ENCODE measurements around the gene SPACA9.
A peak's percentile ranks its signal among the peaks of the same experiment; 100 is the strongest.

Gene SPACA9

DNA sequence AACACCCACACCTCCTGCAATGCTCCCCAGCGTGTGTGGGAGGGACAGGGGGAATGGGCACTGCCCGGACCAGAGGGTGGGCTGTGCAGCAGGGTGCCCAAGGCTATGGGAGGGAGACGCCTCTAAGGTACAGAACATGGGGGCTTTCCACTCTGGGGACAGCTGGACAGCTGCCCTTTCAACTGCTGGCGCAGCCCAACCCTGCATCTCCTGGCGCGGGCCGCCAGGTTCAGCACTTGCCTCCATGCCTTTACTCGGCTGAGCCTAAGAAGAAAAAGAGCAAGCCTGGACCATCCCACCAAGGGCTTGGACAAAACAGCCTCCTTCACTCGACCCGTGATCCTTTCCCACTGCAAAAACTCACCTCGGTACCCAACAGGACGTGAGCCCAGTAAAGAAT is 15.6 kb upstream of the SPACA9 start:
- DNase-seq (ENCODE audit: low spot score), result no peak

DNA sequence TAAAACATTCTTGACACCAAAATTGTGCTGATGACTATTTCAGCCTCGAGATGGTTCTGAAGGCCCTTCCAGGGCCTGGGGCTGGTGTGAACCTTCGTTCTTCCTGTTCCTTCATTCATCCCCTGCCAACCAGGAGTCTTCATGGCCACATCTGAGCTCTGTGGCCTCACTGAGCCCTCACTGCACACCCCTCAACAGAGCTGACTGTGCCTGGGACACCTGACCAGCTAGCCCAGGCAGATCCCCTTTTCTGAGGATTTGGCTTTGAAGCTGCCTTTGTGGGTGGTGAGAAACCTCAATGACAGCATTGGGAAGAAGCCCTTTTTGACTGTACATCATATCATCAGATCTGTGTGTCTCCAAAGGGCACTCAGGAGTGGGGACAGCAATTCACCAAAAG is 14.4 kb upstream of the SPACA9 start:
- DNase-seq (ENCODE audit: low spot score), result no peak

DNA sequence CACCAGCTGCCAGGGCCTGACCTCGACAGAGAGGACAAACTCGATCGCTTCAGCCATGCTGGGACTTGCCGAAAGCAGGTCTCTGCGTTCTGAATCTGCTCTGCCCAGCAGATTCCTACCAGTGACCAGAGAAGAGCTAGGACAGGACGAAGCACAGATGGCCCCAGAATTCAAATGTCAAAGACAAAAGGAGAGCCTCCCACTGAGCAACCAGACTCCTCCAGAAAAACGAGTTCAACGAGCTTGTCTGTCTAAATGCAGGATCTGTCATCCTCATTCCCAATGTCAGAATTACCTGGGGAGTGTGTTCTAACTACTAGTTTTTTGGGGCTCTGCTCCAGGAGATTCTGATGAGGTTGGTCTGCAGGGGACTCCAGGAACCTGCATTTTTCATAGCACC is 14.0 kb upstream of the SPACA9 start:
- DNase-seq (ENCODE audit: low spot score), result no peak

DNA sequence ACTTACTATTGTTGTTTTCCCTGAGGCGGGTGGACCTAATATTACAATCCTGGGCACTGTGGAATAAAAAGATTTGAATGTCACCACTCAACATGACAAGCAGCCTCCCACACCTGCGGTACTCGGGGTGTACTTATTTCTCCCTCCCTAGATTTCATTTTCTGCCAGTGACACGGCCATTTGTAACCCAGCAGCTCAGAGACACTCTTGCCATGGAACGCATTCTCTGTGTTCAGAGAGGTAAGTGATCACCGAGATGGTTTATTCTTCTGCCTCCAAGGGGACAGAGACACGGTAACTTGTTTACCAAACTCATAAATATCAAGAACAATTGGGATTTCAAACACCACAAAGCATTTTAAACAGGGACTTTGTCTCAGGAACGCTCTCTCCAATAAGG is 11.8 kb upstream of the SPACA9 start:
- DNase-seq (ENCODE audit: low spot score), result no peak

DNA sequence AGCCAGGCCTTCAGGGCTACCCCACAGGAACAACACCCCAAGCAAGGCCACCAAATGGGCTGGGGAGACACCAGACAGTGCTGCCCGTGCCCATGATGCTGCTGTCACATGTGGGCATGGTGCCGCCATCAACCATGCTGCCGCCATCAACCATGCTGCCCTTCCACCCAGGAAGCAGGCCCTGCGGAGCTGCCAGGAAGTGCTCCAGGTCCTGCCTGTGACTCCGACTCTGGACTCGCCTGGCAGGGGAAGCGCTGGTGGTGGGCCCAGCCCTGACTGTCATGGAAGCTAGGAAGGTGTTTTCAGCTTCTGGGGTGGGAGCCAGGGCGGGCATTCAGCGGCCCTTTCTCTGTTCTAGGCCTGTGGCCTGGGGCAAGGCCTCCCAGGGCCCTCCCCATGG is 9.4 kb upstream of the SPACA9 start:
- DNase-seq (ENCODE audit: low spot score), result no peak

DNA sequence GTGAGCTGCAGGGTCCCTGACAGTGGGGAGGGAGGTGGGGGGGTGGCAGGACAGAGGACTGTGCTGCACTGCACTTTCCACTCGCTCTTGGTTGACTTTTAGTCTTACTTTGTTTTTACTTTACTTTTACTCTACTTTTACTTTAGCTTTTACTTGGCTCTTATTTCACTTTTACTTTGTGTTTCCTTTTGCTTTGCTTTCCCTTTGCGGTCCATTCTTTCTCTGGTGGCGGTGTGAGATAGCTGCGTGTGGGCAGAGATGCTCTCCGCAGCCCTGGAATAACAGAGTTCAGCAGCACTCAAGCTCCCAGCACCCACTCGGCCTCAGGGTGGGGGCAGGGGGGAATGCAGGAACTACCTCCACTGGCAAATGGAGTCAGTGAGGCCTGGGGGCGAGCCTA is 5.3 kb upstream of the SPACA9 start:
- no peak for DNase-seq (ENCODE audit: low spot score)

DNA sequence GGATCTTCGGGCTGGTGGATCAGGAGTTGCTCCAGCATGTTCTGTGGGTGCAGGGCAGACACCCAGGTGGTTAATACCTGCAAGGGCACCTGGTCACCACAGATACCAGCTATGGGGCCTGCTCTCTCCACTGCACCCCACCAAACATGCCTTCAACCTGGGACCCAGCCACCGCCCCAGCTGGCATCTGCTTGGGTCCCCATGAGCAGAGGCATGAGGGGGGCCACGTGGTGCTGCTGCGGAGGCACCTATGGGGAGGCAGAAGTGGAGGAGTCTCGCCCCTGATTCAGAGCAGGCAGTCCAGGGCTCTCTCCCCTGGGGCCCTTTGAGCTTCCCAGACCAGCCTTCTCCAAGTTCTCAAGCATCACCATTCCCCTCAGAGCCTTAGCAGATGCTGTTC is 3.5 kb upstream of the SPACA9 start:
- no peak for DNase-seq (ENCODE audit: low spot score)

DNA sequence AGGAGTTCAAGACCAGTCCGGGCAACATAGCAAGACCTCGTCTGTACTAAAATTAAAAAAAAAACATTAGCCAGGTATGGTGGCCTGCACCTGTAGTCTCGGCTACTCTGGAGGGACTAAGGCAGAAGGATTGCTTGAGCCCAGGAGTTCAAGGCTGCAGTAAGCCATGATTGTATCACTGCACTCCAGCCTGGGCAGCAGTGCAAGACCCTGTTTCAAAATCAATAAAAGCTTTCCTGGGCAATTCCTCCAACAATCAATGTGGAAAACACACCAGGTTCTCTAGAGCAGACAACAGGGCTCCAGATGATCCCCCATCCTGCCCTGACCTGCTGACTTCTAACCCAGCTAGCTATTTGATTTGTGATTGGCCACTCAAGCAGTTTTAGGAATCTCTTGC is 1.8 kb upstream of the SPACA9 start:
- DNase-seq (ENCODE audit: low spot score), result no peak

DNA sequence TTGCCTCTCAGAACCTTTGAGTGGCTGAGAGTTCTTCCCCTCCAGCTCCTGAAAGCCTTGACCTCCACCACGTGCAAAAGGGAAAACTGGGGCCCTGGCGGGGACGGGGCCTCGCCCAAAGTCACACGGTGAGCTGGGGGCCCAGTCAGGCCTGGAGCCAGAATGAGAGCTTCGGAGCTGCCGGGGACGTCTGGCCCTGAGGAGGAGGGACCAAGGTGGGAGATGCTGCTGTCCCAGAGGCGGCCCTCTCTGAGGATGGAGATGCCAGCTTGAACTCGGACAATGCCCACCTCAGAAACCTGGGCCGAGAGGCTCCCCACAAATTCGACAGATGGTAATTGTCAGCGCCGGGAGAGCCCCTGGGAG is 1.3 kb upstream of the SPACA9 start:
- no peak for DNase-seq (ENCODE audit: low spot score)

DNA sequence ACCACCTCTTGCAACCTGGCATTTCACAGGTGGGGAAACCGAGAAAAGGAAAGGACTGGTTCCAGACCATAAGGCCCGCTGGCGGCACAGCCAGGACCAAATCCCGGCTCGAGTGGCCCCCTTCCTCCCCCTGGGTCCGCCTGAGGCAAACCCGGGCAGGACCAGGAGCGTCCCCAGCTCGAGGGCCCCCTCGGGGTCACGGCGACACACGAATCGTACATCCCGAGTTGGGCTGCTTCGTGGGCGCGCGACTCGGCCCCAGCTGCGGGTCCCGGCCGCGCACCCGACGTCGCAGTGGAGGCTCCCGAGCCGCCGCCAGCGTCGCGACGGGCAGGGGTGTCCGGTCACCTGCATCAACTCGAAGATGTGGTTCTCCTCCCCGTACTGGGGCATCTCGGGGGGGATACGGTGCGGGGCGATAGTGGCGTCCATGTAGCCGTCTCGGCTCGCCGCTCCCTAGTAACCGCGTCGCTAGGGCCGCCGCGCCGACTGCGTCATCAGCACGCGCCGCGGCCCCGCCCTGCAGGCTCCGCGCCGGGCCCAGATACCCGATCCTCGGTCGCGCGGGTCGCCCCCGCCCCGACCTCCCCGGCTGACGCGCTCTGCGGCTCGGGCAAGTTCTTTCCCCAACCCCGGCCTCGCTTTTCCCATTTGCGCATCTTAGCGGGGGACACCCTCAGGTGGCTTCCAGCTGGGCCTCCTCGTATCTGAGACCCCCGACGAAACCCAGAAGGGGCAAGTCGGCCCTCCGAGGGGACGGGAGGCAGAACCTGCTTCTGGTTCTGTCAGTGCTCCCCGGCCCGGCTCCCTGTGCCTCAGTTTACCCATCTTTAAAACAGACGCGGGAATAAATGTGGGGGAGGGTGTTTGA is 639 bp upstream of the SPACA9 start, which contains the start of gene AK8:
Gene AK8 (minus strand): TSS at position 461 of the 871 bp plus-strand sequence. CDS start 29 bp downstream, at position 432.
- peak; percentile 97 for DNase-seq (ENCODE audit: low spot score)

DNA sequence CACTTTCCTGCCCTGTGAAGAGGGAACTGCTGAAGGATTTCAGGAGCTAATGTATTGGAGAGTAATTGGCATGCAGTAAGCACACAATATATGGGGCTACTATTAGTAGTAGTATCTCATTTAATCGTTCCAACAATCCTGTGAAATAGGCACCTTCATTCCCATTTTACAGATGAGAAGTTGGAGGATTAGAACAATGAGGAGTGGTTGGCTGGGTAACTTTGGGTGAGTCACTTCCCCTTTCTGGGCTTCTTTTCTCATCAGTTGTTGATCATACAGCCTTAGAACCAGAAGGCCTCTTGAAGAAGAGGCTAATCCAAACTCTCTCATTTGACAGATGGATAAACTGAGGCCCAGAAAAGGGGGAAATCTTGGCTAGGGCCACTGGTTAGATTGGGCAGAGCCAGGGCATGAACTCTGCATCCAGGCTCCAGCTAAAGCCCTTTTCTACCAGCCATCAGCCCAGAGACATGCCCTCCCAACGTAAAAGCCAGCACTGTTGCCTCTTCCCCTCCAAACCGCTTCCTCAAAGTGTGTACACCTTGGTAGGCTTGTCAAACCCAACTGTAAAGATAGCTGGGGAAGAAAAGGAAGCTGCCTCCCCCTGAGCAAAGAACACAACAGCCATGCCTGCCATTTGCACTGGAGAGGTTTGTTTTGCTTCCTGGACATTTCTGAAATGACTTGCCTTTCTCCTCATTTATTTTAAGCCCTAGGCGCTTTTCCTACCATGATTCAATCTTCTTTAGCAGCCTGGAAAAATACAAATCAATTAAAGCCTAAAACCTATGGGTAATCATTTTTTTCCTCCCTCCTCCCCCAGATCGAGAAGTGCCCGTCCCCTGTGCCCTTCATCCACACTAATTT is 992 bp downstream of the SPACA9 start:
- DNase-seq (ENCODE audit: low spot score), result no peak

DNA sequence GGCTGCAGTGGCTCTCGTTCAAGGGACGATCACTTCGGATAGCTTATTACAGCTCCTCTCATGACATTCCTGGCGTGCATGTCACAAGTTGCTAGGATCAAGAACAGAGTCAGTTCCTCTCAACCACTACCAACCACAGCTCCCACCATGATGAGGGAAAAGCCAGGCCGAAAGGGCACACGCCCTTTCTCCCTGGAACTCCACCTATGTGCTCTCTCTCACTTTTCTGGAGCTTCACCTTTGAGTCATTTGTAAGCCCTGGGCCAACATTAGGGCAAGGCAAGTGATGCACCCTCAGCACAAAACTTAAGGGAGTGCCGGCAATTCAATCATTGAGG is 1.6 kb downstream of the SPACA9 start:
- DNase-seq (ENCODE audit: low spot score), result no peak

DNA sequence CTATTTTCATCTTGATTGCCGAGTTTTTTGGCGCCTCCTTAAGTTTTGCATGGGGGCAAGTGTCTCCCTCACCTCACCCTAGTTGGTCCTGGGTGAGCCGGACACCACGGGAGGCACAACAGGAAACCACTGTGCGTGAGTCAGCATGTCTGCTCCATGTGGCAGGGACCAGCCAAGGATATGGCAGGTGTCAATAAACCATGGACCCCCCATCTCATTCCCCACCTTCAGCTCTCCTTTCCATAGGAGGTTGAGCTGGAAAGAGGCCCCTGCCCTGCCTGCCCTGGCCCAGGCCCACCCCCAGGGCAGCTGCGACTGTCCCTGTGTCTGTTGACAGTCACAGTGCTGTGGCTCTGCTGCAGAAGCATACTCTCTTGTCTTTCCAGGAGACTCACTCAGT is 3.1 kb downstream of the SPACA9 start:
- no peak for DNase-seq (ENCODE audit: low spot score)

DNA sequence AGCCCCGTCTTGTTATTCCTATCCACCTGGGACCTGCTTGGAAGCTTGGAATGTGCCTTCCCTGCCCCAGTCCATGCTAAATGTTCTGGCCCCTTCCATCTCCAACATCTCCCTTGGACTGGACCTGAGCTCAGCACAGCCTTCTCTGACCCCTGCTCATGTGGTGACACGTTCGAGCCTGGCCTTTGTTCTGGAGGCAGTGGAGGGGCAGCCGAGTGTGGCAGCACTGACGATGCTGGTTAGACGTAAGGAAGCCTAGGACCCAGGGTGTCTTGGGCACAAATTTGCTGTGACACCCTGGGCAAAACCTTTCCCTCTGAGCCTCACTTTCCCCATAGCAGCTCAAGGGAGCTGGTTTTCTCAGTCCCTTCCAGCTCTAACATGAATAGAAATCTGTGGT is 3.9 kb downstream of the SPACA9 start:
- no peak for DNase-seq (ENCODE audit: low spot score)

DNA sequence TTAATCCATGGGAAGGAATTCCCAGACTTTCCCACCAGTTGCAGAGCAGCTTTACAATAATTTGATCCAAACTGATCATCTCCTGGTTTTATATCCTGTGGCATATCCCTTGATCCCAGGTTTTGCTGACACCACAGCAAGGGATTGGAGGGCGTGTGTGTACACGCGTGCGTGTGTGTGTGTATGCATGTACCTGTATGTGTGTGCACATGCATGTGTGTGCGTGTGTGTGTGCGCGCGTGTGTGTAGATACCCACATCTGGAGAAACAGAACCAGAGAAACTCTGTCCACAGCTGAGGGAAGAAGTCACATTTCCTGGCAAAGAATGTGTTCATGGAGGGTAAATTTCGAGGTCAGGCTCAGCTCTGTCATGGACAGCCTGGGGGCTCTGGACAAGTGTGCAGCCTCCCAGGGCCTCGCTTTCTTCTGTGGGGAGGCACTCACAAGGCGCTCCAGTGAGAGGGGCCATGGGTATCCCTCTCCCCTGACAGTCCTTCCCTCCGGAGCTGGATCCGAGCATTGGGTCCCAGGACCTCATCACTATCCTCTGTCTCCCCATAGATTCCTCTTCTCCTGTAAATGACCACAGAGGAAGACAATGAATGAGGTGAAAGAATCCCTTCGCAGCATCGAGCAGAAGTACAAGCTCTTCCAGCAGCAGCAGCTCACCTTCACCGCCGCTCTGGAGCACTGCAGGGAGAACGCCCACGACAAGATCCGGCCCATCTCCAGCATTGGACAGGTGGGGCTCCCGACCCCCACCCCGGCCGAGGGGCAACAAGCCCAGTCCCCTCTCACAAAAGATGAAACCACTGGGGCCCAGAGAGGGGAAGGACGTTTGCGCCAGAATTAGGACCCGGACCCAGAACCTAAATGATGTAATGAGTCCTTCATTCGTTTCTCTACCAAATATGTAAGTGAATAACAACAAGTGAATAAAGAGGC is 4.9 kb downstream of the SPACA9 start:
- DNase-seq (ENCODE audit: low spot score), result no peak

DNA sequence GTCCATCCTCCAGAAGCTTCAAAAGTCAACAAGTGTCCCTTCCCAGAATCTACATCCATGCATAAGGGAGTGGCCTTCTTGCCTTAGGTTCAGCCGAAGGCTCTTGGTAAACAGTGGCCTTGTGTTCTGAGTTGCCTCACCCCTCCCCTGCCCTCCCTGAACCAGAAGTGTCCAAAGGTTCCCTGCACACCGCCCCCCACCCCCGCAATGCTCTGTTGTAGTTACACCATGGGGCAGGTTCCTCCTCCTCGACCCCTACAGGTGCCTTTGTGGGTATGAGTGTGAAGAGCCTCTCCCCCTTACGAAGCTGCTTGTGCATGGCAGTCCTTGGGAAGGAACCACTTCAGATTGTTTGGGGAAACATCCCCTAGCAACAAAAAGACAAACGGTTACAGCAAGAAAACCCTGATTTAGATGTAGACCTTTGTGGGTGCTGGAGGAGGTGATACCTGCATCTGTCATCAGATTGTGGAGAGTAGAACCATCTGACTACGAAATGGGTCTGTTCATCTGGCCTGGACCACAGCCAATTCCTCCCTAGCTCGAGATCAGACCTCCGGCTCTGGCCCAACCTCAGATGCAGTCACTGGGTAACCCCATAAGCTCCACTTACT is 7.1 kb downstream of the SPACA9 start:
- no peak for DNase-seq (ENCODE audit: low spot score)

DNA sequence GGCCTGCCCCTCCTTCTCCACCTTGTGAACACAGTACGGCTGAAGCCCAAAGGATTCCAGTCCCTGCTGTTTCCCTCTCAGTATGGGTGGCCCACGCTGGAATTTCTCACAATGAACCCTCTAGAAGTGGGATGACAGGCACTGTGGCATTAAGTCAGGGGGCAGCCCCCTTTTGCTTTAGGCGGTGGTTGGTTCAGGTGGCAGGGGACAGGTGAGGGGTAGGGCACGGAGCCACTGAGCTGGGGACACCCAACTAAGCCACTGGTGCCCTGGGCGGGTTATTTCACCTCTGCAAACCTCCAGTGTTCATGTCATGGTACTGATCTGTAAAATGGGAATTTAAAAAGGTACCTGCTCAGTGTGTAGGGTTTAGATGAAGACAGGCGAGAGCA is 7.6 kb downstream of the SPACA9 start:
- DNase-seq (ENCODE audit: low spot score), result no peak

DNA sequence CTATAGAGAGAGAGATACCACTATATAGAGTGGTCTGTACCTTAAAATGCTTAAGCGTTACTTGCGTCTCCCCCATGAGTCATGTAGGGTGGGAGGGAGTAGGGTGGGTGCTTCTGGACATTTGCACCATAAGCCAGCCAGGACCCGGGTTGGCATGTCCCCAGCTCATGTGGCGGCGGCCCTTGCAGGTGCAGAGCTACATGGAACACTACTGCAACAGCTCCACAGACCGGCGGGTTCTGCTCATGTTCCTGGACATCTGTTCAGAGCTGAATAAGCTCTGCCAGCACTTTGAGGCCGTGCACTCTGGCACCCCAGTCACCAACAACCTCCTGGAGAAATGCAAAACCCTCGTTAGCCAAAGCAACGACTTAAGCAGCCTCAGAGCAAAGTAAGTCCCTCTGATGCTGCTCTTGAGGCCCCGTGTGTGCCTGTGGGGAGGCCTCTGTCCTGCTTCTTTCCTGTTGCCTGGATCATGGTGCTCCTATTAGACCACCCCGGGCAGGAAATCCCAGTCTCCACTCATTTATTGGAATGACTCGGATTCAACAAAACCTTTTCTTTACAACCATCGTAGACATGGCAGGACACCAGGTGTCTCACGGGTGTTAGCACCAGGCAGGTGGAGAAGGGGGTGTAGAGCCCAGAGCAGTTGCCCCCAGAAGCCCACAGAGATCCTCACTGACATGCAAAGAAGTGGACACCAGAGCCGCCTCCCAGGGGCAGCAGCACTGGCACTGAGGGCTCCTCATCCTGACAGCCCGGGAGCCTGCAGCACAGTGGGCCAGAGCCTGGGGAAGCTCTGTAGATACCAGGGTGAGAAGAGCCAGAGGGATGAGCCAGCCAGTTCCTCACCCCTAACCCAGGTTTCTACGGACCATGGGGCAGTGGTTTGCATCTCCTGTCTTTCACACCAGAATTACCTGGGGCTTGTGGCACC is 8.8 kb downstream of the SPACA9 start:
- DNase-seq (ENCODE audit: low spot score), result no peak

DNA sequence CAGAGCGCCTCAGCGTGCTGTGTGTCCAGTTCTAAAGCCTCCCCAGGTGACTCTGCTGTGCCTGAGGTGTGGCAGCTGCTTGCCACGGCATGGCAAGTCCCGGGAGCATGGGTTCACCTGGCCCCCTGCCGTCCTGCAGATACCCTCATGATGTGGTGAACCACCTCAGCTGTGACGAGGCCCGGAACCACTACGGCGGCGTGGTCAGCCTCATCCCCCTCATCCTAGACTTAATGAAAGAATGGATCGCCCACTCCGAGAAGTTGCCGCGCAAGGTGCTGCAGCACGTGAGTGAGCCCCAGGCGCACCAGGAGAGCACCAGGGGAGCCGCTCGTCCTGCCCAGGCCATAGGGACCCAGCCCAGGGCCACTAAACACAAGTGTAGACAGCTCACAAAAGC is 9.5 kb downstream of the SPACA9 start:
- no peak for DNase-seq (ENCODE audit: low spot score)

DNA sequence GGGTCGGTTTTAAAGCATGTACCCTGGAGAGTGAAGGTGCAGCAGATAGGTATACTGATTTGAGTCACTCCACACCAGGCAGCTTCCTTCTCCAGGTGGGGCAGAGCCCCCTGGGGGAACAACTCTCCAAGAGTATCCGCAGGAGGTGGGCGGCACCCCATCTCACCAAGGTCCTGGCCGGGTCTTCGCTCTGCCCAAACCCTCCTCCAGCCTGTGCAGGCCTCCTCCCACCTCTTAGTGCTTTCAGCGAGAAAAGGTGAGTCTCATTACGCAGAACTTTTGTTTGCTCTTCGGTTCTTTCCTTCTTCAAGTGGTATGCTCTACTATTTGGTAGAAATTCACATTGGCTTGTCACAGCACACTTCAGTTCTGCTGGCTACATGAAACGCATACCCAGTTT is 13.7 kb downstream of the SPACA9 start:
- DNase-seq (ENCODE audit: low spot score), result no peak

DNA sequence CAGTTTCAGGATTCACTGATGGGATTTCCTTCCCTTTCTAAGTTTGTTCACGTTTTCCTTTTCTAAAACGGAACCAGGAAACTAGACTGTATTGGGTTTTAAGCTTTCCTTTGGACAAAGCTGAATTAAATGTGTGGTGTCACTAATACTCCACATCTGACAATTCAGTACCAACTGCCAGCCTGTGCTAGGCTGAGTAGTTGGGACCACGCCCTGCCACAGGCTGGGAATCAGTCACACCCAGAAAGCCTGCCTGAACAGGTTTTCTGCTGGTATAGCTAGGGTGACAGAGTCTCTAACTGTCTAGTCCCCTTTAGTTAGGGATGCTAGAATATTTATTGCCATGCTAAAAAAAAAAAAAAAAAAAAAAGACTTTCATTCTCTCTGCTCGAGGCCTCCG is 15.6 kb downstream of the SPACA9 start:
- DNase-seq (ENCODE audit: low spot score), result no peak

All from GM03348 (cell line).